ENCODE data around the gene ARHGEF17. TPM values are rescaled to one million over a fixed set of nuclear protein-coding genes. Genes with fewer than 3 reads are reported as not detected.
A peak's percentile ranks its signal among the peaks of the same experiment; 100 is the strongest.

Gene ARHGEF17
- total RNA-seq, 6 experiments from 2014 or later, result 4.6 to 7.3 (median 5.4) TPM

DNA sequence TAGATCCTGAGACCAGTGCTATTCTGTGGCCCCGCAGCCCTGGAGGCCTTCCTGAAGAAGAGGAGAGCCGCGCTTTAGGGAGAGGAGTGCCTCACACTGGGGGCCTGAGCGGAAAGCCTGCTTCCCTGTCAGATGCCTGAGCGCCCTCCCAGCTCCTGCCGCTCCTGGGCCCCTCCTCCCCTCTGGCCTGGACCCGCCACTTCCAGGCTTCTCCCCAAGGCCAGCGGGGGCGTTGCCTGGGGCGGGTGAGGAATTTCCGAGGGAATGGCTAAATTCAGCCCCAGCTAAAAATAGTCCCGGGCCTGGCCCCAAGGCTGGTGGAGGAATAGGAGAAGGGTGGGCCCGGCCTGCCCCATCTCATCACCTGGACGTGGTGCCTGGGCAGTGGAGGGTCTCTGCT, 15.4 kb downstream of the ARHGEF17 start:
- intact Hi-C loops (cut with DNase I), result no loop called here
- TF ChIP-seq POLR2A (IDR thresholded peaks at IDR 0.05), result no peak
- TF ChIP-seq, protein P1, sequence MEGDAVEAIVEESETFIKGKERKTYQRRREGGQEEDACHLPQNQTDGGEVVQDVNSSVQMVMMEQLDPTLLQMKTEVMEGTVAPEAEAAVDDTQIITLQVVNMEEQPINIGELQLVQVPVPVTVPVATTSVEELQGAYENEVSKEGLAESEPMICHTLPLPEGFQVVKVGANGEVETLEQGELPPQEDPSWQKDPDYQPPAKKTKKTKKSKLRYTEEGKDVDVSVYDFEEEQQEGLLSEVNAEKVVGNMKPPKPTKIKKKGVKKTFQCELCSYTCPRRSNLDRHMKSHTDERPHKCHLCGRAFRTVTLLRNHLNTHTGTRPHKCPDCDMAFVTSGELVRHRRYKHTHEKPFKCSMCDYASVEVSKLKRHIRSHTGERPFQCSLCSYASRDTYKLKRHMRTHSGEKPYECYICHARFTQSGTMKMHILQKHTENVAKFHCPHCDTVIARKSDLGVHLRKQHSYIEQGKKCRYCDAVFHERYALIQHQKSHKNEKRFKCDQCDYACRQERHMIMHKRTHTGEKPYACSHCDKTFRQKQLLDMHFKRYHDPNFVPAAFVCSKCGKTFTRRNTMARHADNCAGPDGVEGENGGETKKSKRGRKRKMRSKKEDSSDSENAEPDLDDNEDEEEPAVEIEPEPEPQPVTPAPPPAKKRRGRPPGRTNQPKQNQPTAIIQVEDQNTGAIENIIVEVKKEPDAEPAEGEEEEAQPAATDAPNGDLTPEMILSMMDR (IDR thresholded peaks at IDR 0.05), result no peak
- peak; percentile 55 to 70 (median 63) for ATAC-seq
- 60% methylated on average over 1 of the region's 14 CpGs for WGBS (ENCODE audit: insufficient coverage, low coverage, low lambda C conversion rate, missing lambda C conversion rate)
- H3K9me3 ChIP-seq, result no peaks in the 10 kb centered on the region
- H3K4me1 ChIP-seq, result no peaks in the 10 kb centered on the region
- DNase-seq, result peak; percentile 56 to 66 (median 65)
- H3K27ac ChIP-seq, result peak overlapping the region; percentile 47 to 50 (median 49)
- H3K4me3 ChIP-seq, result no peak overlapping the region
- H3K27me3 ChIP-seq, result no peaks in the 10 kb centered on the region
- H3K36me3 ChIP-seq, result no peaks in the 10 kb centered on the region

DNA sequence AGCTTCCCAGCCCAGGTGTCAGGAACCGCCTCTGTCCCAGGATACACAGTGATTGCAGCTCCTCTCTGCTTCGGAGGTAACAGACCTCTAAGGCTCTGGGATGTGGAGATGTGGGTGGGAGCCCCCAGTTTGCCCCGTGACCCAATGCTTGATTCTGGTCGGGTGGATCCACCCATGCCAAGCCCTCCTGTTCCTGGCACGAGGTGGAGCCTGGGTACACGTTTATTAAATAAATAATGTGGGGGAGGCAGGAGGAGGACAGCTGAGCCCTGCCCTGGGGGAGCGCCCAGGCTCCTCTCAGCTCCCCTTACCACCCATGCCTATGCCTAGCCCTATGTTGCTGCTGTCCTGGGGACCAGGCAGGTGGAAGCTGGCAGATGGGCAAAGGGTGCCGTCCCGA, 16.0 kb downstream of the ARHGEF17 start:
- no peak for TF ChIP-seq POLR2A (IDR thresholded peaks at IDR 0.05)
- TF ChIP-seq, protein P1 (IDR thresholded peaks at IDR 0.05), result no peak
- no peak for ATAC-seq
- Histone ChIP-seq H3K36me3 (no peaks in the 10 kb centered on the region), H3K27ac (peak overlapping the region; percentile 47 to 50 (median 49)), H3K9me3 (no peaks in the 10 kb centered on the region), H3K4me1 (no peaks in the 10 kb centered on the region), H3K27me3 (no peaks in the 10 kb centered on the region), H3K4me3 (no peak overlapping the region)
- no peak for DNase-seq
- WGBS (ENCODE audit: insufficient coverage, low coverage, low lambda C conversion rate, missing lambda C conversion rate), result 30% methylated on average over 2 of the region's 9 CpGs
- intact Hi-C loops (cut with DNase I), result no loop called here

GRCh38 chr11:73324665-73325035, 16.6 kb downstream of the ARHGEF17 start:
- Histone ChIP-seq H3K36me3 (no peaks in the 10 kb centered on the region), H3K27me3 (no peaks in the 10 kb centered on the region), H3K9me3 (no peaks in the 10 kb centered on the region), H3K4me3 (no peak overlapping the region), H3K27ac (peak overlapping the region; percentile 47 to 50 (median 49)), H3K4me1 (no peaks in the 10 kb centered on the region)
- WGBS (ENCODE audit: insufficient coverage, low coverage, low lambda C conversion rate, missing lambda C conversion rate), result 100% methylated on average over 1 of the region's 2 CpGs
- ATAC-seq (no peak), DNase-seq (no peak)
- intact Hi-C loops (cut with DNase I), result no loop called here
- TF ChIP-seq, protein P1 (IDR thresholded peaks at IDR 0.05), result no peak
- TF ChIP-seq POLR2A (IDR thresholded peaks at IDR 0.05), result no peak

- no peak overlapping the region for H3K4me3 ChIP-seq
- no peaks in the 10 kb centered on the region for H3K36me3 ChIP-seq
- peak overlapping the region in 2 of 3 donors; percentile 47 to 49 for H3K27ac ChIP-seq
- ATAC-seq, result no peak
- TF ChIP-seq POLR2A (IDR thresholded peaks at IDR 0.05), result no peak
- H3K4me1 ChIP-seq, result no peaks in the 10 kb centered on the region
- intact Hi-C loops (cut with DNase I), result no loop called here
- H3K27me3 ChIP-seq, result no peaks in the 10 kb centered on the region
- 72% methylated on average over 7 of the region's 13 CpGs for WGBS (ENCODE audit: insufficient coverage, low coverage, low lambda C conversion rate, missing lambda C conversion rate)
- DNase-seq, result no peak
- H3K9me3 ChIP-seq, result no peaks in the 10 kb centered on the region
Observed at GRCh38 chr11:73325036-73325981, 17.2 kb downstream of the ARHGEF17 start.

All from right lobe of liver (tissue), 6 donors.